AG20443 (cell line): Measurements from ENCODE around the gene USP21.
"Not testable (repeated sequence)": the region's sequence is repeated elsewhere in the genome, so short reads cannot be mapped to it uniquely, and the experiment has no call there.

Source experiments
- DNase-seq: peaks from one replicate; pipeline ENCODE4 v3.0.0; 2012; ENCODE audit warnings: low spot score, mixed read lengths

Gene USP21, protein sequence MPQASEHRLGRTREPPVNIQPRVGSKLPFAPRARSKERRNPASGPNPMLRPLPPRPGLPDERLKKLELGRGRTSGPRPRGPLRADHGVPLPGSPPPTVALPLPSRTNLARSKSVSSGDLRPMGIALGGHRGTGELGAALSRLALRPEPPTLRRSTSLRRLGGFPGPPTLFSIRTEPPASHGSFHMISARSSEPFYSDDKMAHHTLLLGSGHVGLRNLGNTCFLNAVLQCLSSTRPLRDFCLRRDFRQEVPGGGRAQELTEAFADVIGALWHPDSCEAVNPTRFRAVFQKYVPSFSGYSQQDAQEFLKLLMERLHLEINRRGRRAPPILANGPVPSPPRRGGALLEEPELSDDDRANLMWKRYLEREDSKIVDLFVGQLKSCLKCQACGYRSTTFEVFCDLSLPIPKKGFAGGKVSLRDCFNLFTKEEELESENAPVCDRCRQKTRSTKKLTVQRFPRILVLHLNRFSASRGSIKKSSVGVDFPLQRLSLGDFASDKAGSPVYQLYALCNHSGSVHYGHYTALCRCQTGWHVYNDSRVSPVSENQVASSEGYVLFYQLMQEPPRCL

DNA sequence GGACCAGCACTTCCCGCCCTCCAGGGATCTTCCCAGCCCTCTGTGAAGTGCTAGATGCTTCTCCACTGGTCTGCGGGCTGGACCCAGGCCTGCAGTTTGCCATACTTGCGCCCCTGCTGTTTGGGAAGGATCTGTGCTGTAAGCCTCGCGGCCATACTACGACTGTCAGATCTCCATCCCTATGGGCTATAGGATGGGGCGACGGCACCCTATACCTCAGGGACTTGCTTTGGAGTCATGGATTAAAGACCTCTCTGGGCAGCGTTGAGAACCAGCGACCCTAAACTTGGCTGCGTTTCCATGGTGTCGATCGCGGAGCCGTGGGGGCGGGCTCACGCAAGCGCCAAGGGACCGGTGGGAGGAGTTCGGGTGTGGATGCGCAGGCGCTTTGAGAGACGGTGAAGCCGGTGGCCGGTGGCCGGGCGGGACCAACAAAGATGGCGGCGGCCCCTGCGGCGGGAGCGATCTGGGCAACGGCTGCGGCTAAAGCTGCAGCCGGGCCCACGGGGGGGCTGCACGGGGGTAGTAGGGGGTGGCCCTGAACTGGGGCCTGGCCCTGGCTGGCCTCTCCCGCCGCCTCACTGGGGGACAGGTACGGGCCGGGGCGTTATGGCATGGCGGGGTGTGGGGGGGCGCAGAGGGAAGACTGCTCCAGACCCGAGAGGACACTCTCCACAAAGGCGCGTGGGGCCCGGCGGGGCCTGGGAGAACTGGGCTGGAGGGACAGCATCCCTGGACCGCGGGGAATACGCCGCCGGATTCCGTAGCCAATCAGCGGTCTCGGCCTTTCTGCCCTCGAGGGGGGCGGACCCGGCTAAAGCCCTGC lies at the start of gene USP21:
USP21 (plus strand) TSS at position 414 of the 826 bp plus-strand sequence. CDS start 1,141 bp downstream, outside the sequence.
- peak; percentile 99 for DNase-seq

DNA sequence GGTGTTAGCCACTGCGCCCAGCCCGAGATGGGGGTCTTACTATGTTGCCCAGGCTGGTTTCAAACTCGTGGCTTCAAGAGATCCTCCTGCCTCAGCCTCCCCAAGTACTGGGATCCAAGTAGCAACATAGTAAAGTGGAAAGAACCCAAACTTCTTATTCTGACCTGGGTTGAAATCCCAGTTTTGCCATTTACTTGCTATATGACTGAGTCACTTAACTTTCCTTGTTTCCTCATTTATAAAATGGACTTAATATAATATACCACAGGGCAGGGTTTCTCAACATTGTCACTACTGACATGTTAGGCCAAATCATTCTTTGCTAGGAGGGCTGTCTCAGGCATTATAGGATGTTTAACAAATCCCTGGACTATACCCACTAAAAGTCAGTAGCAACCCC lies 48.2 kb upstream of the USP21 start:
- no peak for DNase-seq

DNA sequence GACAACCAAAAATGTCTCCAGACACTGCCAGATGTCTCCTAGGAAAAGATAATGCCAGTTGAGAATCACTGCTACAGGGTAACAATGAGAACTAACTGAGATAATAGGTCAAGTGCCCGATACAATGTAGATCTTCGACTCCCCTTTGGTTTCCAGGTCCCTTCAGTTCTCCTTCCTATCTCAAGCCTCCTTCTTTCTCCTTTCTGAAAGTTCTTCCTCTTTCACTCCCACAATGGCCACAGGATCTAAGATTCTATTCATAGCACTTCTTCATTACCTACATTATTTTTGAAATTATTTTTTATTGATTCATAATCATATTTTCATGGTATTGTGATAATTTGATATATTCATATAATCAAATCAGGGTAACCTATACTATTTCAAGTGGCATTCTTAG lies 47.8 kb upstream of the USP21 start:
- DNase-seq: no peak

DNA sequence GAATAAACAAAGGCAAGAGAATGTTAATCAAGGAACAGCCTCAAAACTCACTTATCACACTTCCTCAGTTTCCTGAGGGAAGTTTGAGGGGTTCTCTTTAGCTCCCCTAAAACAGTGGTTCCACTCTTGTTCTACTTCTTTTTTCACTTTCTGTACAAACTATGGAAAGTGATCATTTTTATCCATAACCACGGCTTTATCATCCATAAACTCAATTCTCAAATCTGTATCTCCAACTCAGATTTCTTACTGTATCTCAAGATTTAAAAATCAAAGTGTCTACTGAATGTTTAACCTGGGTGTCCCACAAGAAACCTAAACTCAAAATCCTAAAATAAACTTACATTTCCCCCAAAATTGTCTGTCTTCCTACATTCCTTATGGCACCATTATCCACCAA lies 45.4 kb upstream of the USP21 start:
- DNase-seq: no peak

DNA sequence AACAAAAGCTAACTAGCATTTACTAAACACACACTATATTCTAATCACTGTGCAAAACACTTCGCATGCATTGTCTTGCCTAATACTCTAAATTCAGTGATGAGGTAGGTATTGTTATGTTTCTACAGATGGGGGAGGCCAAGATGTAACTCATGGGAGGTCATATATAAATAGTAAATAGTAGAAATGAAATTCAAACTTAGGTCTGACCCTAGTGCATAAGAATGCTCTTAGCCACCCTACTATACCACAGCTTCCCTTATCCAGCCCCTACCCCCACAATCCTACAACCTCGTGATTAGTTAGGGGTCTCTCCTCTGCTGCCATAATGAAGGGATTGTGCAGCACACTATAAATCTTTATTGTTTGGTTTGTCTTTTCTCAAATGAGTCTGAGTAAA lies 44.7 kb upstream of the USP21 start:
- DNase-seq: no peak

DNA sequence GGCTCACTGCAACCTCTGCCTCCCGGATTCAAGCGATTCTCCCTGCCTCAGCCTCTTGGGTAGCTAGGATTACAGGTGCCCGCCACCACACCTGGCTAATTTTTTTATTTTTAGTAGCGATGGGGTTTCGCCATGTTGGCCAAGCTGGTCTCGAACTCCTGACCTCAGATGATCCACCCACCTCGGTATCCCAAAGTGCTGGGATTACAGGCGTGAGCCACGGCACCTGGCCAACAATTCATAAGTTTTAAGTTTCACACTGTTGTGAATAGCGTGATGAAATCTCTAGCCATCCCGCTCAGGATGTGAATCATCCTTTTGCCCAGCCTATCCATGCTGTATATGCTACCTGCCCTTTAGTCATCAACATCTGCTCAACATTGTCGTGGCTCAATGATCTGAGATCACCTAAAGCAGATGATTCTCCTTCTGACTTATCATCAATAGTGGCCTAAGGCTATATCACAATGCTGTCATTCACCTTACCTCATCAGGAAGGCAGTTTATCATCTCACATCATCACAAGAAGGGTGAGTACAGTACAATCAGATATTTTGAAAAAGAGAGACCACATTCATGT lies 44.1 kb upstream of the USP21 start:
- DNase-seq: no peak

DNA sequence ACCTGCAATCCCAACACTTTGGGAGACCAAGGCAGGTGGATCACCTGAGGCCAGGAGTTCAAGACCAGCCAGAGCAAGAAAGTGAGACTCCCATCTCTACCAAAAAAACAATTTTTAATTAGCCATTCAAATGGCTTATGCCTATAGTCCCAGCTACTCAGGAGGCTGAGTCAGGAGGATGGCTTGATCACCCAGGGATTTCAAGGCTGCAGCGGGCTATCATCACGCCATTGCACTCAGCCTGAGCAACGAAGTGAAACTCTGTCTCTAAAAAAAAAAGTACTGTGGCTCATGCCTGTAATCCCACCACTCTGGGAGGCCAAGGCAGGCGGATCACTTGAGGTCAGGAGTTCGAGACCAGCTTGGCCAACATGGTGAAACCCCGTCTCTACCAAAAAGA lies 43.3 kb upstream of the USP21 start:
- DNase-seq: not testable (repeated sequence)

DNA sequence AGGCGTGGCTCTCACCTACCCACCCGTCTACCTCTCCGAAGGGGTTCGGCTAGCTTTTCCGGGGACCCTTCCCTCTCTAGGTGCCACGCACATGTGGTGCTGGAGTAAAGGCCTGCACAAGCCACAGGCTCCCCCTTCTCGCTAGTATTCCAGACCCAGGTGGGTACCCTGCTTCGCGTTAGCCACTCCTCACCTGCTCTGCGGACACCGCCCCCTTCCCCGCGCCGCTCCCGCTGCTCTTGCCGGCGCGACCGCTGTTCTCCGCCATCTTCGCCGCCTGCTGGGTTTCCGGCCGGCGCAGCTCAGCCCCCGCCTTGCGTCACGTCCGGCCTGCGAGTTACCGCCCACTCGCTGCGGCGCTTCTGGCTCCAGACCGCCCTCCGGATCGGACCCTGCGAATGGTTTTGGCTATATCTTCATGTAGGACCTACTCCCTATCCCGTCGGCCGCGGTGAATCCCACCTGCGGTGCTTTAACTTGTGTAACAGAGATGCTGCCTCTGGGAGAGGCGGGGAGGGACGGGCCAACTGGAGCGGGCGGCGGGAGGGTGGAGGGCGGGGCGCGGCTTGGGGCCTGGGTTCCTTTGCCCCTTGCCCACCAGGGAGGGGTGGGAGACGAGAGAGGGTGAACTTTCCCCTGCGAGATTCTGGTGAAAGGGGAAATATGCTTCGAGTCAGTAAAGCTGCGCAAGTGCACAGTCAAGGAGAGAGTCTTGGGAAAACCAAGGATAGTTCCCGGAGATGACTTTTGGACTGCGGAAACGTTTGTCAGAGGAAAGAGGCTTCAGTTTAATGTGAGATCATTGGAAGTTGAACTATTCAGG lies 41.3 kb upstream of the USP21 start, which contains the start of the genes NIT1 and PFDN2:
NIT1 (plus strand) TSS at position 347 of the 823 bp plus-strand sequence; CDS start at position 419, 72 bp downstream.
PFDN2 (minus strand) TSS at position 279 of the 823 bp plus-strand sequence; CDS start at position 268, 11 bp downstream.
- DNase-seq: peak; percentile 96

DNA sequence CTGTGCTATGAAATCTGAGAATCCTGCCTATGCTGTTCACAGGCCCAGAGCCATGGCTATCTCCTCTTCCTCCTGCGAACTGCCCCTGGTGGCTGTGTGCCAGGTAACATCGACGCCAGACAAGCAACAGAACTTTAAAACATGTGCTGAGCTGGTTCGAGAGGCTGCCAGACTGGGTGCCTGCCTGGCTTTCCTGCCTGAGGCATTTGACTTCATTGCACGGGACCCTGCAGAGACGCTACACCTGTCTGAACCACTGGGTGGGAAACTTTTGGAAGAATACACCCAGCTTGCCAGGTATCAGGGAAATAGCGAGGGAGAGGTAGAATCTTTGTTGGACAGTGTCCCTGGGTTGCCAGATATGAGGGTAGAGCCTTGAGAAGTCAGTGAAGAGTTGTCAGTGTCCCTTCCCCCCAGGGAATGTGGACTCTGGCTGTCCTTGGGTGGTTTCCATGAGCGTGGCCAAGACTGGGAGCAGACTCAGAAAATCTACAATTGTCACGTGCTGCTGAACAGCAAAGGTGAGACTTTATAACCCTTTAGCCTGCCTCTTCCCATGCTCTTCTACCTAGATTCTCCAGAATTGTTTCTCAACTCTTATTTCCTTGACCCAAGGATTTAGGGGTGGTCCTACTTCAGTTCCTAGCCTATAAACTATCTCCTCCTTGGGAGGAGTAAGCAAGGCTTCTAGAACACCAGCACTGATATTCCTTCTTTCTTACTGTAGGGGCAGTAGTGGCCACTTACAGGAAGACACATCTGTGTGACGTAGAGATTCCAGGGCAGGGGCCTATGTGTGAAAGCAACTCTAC lies 40.0 kb upstream of the USP21 start:
- peak; percentile 77 for DNase-seq

DNA sequence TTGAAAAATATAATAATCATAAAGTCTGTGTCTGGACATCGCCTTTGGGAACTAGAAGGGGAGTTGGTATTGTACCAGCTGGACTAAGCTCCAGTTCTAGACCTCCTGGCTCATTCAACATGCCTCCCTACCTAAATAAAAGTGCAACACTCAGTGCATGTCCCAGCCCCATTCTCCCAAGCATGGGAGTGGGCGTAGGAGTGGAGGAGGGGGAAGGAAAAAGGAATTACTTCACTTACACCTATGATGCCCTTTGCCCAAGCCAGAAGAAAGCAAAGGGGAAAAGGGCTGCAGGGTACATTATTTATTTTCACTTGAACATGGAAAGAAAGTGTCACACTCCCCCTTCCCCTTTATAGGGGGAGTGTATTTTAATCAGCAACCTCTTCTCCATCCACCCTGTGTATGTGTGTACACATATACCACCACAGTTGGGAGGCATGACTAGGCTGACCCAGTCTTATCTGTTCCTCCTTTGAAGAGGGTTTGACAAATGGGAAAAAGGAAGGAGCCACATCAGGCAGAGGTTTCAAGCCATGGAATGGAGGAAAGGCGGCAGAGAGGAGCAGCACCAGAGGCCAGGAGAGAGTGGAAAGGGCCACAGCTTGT lies 38.2 kb upstream of the USP21 start:
- DNase-seq: no peak

DNA sequence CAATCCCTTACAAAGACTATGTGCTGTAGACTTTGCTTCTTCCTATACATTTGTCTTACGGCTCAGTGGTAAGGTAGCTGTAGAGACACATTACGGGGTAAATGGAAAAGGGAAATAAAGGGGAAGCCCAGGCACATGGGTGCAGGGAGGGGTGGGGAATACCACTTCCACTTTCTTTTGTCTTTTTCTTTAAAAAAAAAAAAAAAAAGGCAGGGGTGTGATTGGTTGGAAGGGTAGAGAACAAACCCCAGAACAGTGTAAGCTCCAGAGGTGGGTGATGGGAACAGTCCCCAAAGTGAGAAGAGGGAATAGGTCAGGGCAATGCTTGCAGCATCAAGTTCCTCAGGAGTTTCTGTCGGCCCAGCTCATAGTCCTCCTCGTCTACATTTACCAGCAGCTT lies 37.5 kb upstream of the USP21 start:
- DNase-seq: no peak

DNA sequence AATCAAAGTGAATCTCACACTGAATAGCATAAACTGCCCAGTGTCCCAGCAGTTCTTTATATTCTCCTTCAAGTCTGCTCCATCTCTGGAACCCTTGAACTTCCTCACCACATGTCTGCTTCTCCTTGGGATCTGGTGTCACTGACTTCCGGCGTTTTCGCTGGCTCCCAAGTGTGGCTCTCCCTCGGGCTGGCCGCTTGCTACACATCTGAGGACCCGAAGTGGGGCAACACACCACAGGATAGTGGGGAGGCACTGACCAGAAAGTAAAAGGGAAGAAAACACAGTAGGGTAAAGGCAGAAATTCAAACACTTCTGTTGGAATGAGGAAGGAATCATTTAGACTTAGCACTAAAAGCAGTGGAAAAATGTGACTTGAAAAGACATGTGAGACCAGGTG lies 36.3 kb upstream of the USP21 start:
- no peak for DNase-seq

DNA sequence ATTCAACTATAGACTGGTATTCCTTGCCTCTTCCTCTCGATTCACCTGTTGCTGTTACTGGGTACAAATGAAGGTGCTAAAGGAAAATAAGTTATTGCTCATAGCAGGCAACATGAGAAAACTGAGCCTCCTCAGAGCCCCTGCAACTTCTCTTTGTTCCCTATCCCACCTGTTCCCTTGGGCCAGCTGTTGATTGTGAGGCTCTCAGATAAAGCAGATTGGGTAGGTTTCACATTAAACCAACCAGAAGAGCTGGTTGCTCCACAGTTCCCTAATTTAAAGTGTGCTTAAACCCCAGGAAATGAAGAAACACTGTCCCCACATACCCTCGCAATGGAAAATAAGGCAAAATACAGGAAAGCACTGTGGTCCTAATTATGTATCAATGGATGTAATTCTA lies 31.7 kb upstream of the USP21 start:
- no peak for DNase-seq

DNA sequence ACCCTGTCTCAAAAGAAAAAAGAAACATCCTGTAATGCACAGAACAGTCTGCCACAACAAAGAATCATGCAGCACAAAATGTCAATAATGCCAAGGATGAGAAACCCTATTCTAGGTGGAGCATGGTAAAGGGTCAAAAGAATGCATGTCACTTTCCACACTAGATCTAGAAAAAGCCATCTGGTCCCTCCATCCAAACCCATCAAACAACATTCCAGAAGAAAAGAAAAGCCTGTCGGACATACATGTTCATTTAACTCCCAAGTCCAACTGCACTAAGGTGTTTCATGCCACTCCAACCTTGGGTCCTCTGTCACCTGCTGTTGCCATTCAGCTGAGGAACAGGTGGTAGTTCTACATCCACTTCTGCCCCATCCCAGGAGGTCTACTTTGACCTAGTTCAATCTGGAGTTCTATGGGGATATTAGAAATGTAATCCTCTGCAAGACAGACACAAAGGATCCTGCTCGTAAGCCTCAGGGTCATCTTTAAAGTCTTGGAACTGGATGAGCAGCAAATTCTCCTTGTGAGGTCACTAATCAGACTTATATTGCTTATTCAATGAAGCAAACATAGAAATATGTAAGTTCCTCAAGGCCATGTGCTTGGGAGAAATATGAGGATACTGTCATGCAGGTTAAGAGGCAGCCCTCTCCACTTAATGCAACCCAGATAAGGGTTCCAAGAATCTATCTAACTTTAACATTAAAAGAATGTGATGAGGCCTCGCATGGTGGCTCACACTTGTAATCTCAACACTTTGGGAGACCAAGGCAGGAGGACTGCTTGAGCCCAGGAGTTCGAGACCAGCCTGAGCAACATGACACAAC lies 30.5 kb upstream of the USP21 start:
- DNase-seq: no peak

DNA sequence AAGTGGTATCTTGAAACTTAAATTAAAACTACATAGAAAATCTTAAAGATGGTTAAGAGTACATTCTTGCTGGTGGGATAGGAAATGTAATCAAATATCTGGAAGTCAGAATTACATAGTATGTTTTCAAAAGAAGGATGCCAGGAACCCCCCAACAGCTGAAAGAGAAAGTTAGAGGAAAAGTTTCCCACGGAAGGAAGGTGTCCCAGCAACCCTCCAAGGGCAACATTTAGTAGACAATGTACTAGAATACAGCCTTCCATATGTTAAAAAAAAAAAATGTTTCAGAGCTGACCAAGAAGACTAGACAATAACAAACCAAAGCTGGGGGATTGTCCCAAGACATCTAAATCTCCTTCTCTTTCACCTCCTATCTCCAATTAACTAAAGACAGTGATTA lies 29.0 kb upstream of the USP21 start:
- no peak for DNase-seq

DNA sequence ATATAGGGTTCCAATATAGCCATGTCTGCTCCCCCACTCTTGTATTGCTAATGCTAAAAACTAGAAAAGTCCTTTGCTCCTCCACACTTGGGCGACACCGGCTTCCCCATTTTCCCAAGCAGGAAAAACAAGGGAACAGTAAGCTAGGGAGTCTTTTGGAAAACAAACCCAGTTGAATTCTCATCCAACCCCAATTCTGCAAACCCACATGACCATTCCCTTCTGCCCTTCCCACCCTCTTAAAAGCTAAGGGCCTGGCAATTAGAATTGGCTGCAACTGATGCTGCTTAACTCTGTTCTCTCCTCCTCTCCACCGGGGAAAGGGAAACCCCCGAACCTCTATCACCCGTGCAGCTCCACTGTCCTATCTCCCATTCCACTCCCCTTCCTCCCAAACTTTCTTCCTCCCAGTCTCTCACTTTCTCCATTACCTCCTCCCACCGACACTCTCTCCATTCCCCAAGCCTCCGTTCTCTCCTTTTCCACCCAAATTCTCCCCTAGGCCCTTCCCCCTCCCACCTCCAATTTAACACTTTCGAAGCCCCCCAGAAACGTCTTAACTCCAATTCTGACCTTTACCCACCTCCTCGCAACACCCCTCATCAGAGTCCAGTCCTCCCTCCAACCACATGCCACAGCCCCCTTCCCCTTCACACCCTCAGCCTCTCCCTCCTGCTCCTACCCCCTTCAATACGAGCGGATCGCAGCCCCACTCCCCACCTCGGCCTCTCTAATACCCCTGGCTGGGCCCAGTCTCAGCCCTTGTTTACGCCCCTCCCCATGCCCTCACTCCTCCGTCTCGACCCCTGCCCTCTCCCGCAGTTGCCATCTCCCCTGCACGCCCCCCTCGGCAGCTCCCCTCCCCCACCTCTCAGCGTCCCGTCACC lies 27.5 kb upstream of the USP21 start:
- DNase-seq: peak; percentile 32

DNA sequence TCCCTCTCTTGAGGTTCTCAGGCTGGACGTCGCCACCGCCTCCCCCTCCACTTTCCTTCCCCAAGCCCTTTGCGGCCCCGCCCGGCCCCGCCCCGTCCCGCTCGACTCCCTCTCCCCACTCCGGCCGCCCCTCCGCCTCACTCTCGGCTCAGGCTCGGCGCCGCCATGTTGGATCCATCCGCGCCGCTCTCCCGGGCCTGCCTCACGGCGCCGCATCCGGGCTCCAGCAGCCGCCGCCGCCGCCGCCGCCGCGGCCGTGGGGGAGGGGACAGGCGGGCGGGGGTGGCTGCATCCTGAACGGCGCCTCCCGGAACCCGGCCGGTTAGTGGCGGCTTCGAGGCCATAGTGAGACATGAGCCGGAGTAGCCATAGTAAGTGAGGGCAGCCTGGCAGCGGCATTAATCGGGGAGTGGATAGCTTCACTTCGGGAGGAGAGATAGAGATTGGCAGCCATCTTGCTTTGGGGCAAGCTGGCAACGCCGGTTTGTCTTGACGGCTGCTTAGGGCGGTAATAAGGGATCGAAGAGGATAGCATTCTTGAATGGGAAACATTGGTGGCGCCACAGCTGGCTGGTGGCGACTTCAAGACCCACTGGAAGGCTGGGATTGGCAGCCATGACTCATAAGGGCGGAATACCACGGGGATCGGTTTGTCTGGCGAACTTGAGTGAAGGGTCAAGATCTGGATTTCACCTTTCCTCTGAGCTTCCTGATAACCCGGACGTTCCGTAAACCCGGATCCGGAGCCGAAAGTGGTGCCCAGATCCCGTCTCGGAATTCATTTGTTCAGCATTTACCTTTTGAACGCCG lies 26.7 kb upstream of the USP21 start, which contains the start of gene DEDD:
DEDD (minus strand) TSS at position 258 of the 810 bp plus-strand sequence. CDS start 8,205 bp downstream, outside the sequence.
- peak; percentile 94 for DNase-seq
